ENCODE results near the gene TRIM41. TPM values are rescaled to one million over a fixed set of nuclear protein-coding genes. Genes with fewer than 3 reads are reported as not detected.

The TRIM41 gene
- polyA plus RNA-seq, 1 donor from 2014 or later = 32.1 TPM

- H3K27ac ChIP-seq (ENCODE audit: low read length) = no peak overlapping the region
- H3K27me3 ChIP-seq (ENCODE audit: insufficient read depth, low read depth, low read length) = peaks cover 10% of the 10 kb centered on the region
- TF ChIP-seq SMC3 (conservative IDR thresholded peaks at IDR 0.05; ENCODE audit: poor library complexity) = no peak
- no peak for TF ChIP-seq TAF1 (IDR thresholded peaks at IDR 0.05; ENCODE audit: low read depth)
- no peak for TF ChIP-seq POLR2AphosphoS5 (IDR thresholded peaks at IDR 0.05)
- no peak for TF ChIP-seq EZH2 (IDR thresholded peaks at IDR 0.05; ENCODE audit: borderline replicate concordance, insufficient read depth, low read length, poor library complexity, severe bottlenecking)
- TF ChIP-seq, protein P1, sequence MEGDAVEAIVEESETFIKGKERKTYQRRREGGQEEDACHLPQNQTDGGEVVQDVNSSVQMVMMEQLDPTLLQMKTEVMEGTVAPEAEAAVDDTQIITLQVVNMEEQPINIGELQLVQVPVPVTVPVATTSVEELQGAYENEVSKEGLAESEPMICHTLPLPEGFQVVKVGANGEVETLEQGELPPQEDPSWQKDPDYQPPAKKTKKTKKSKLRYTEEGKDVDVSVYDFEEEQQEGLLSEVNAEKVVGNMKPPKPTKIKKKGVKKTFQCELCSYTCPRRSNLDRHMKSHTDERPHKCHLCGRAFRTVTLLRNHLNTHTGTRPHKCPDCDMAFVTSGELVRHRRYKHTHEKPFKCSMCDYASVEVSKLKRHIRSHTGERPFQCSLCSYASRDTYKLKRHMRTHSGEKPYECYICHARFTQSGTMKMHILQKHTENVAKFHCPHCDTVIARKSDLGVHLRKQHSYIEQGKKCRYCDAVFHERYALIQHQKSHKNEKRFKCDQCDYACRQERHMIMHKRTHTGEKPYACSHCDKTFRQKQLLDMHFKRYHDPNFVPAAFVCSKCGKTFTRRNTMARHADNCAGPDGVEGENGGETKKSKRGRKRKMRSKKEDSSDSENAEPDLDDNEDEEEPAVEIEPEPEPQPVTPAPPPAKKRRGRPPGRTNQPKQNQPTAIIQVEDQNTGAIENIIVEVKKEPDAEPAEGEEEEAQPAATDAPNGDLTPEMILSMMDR (IDR thresholded peaks at IDR 0.05; ENCODE audit: poor library complexity, severe bottlenecking) = no peak
- TF ChIP-seq REST (IDR thresholded peaks at IDR 0.05; ENCODE audit: borderline replicate concordance) = no peak
- no peak for TF ChIP-seq EP300 (conservative IDR thresholded peaks at IDR 0.05; ENCODE audit: poor library complexity, severe bottlenecking)
- no peak for TF ChIP-seq RAD21 (conservative IDR thresholded peaks at IDR 0.05)
- TF ChIP-seq MXI1 (conservative IDR thresholded peaks at IDR 0.05; ENCODE audit: poor library complexity, severe bottlenecking) = no peak
- H3K36me3 ChIP-seq (ENCODE audit: insufficient read depth, low read length) = no peaks in the 10 kb centered on the region
- no peak overlapping the region for H3K4me3 ChIP-seq (ENCODE audit: low read length)
- H3F3A ChIP-seq (ENCODE audit: insufficient read depth, low read length, poor library complexity, severe bottlenecking) = peaks cover 2% of the 10 kb centered on the region
- H3K79me2 ChIP-seq (replicated peaks; ENCODE audit: insufficient read depth, low read length) = peaks cover 7% of the 10 kb centered on the region
- H3K9ac ChIP-seq (ENCODE audit: low read length) = no peak overlapping the region
- no peaks in the 10 kb centered on the region for H3K9me3 ChIP-seq (ENCODE audit: low read length)
- H2AFZ ChIP-seq (ENCODE audit: low read depth, low read length) = no peak overlapping the region
- no peak overlapping the region for H3K4me2 ChIP-seq (ENCODE audit: low read length)
- no peaks in the 10 kb centered on the region for H4K20me1 ChIP-seq (ENCODE audit: insufficient read depth)
- no peaks in the 10 kb centered on the region for H3K9me2 ChIP-seq (ENCODE audit: insufficient read depth, low read length)
Measured at GRCh38 chr5:181219262-181220177, 3.6 kb upstream of the TRIM41 start.

DNA sequence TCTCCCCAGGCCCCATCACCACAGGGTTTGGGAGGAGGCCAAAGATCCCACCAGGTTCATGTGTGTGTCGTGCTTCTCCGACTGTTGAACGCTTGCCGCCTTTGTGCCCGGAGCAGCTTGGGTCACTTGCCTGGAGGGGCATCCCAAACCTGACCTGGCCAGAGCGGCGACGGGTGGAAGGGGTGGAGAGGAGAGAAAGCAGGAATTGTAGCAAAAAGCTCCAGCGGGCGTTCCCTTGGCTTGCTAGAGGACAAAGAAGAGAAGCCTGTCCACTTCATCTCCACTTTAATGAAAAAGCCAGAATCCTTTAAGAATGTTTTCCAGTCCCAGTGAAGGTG is 2.9 kb upstream of the TRIM41 start:
- H3K4me2 ChIP-seq (ENCODE audit: low read length) = no peak overlapping the region
- peaks cover 2% of the 10 kb centered on the region for H3F3A ChIP-seq (ENCODE audit: insufficient read depth, low read length, poor library complexity, severe bottlenecking)
- no peaks in the 10 kb centered on the region for H3K36me3 ChIP-seq (ENCODE audit: insufficient read depth, low read length)
- peaks cover 14% of the 10 kb centered on the region for H3K79me2 ChIP-seq (replicated peaks; ENCODE audit: insufficient read depth, low read length)
- H3K27ac ChIP-seq (ENCODE audit: low read length) = no peak overlapping the region
- H3K9me3 ChIP-seq (ENCODE audit: low read length) = no peaks in the 10 kb centered on the region
- H3K9me2 ChIP-seq (ENCODE audit: insufficient read depth, low read length) = no peaks in the 10 kb centered on the region
- no peaks in the 10 kb centered on the region for H4K20me1 ChIP-seq (ENCODE audit: insufficient read depth)
- no peak overlapping the region for H2AFZ ChIP-seq (ENCODE audit: low read depth, low read length)
- no peak overlapping the region for H3K4me3 ChIP-seq (ENCODE audit: low read length)
- H3K9ac ChIP-seq (ENCODE audit: low read length) = no peak overlapping the region
- TF ChIP-seq REST (IDR thresholded peaks at IDR 0.05; ENCODE audit: borderline replicate concordance) (no peak), EP300 (conservative IDR thresholded peaks at IDR 0.05; ENCODE audit: poor library complexity, severe bottlenecking) (no peak), POLR2AphosphoS5 (IDR thresholded peaks at IDR 0.05) (no peak), SMC3 (conservative IDR thresholded peaks at IDR 0.05; ENCODE audit: poor library complexity) (no peak), EZH2 (IDR thresholded peaks at IDR 0.05; ENCODE audit: borderline replicate concordance, insufficient read depth, low read length, poor library complexity, severe bottlenecking) (no peak)
- H3K27me3 ChIP-seq (ENCODE audit: insufficient read depth, low read depth, low read length) = peaks cover 10% of the 10 kb centered on the region

Data from neural cell (in vitro differentiated cells).